HEK293 (cell line): Measurements from ENCODE around the gene TYW1B.
"Not testable (repeated sequence)": the region's sequence is repeated elsewhere in the genome, so short reads cannot be mapped to it uniquely, and the experiment has no call there.

Source experiments
- CTCF ChIP-seq: fragments of 450-650 bp; formaldehyde crosslinking; IDR thresholded peaks from 2 replicates; pipeline ENCODE4 v1.5.1; 2016; ENCODE audit warnings: missing biosample characterization, missing genetic modification characterization
- MEIS1 ChIP-seq: sonication (generic); formaldehyde crosslinking; IDR thresholded peaks from 2 replicates; pipeline ENCODE4 v1.8.1; 2022; ENCODE audit warnings: missing genetic modification reagents, mild to moderate bottlenecking, borderline replicate concordance
- REST ChIP-seq: fragments of 450-650 bp; formaldehyde crosslinking; IDR thresholded peaks from 2 replicates; pipeline ENCODE4 v1.5.1; 2016; ENCODE audit warnings: missing biosample characterization, missing genetic modification characterization
- TCF7L2 ChIP-seq: IDR thresholded peaks from 2 replicates; pipeline ENCODE4 v1.6.1; 2011; ENCODE audit warnings: low read depth, mild to moderate bottlenecking, inconsistent platforms, low read length, moderate library complexity, borderline replicate concordance
- ZBTB10 ChIP-seq: fragments of 450-650 bp; formaldehyde crosslinking; IDR thresholded peaks from 2 replicates; pipeline ENCODE4 v1.5.1; 2016; ENCODE audit warnings: missing biosample characterization, missing genetic modification characterization
- ZBTB21 ChIP-seq: fragments of 450-650 bp; formaldehyde crosslinking; IDR thresholded peaks from 2 replicates; pipeline ENCODE4 v1.5.1; 2017; ENCODE audit warnings: missing biosample characterization, missing genetic modification characterization
- ZBTB7A ChIP-seq: fragments of 450-650 bp; formaldehyde crosslinking; IDR thresholded peaks from 2 replicates; pipeline ENCODE4 v1.5.1; 2016; ENCODE audit warnings: low read depth, missing biosample characterization, missing genetic modification characterization
- ZNF175 ChIP-seq: fragments of 450-650 bp; formaldehyde crosslinking; IDR thresholded peaks from 2 replicates; pipeline ENCODE4 v1.5.1; 2016; ENCODE audit warnings: missing biosample characterization, missing genetic modification characterization
- ZNF18 ChIP-seq: fragments of 450-650 bp; formaldehyde crosslinking; IDR thresholded peaks from 2 replicates; pipeline ENCODE4 v1.5.1; 2016; ENCODE audit warnings: missing biosample characterization, missing genetic modification characterization
- ZNF274 ChIP-seq, 2 experiments: fragments of 200-500 bp in 1 of 2; fragments of 450-650 bp in 1 of 2; sonication (Bioruptor generic) in 1 of 2; formaldehyde crosslinking in 1 of 2; IDR thresholded peaks; 2 replicates each; pipeline versions ENCODE4 v1.5.1 to v1.6.1; 2014 to 2016; ENCODE audit warnings: borderline replicate concordance in 1 of 2, inconsistent platforms in 1 of 2, low read length in 1 of 2, missing biosample characterization in 1 of 2, missing genetic modification characterization in 1 of 2
- ZNF398 ChIP-seq: fragments of 450-650 bp; formaldehyde crosslinking; IDR thresholded peaks from 2 replicates; pipeline ENCODE4 v1.5.1; 2017; ENCODE audit warnings: missing biosample characterization, missing genetic modification characterization
- ZNF426 ChIP-seq: fragments of 450-650 bp; formaldehyde crosslinking; IDR thresholded peaks from 2 replicates; pipeline ENCODE4 v1.5.1; 2017; ENCODE audit warnings: missing biosample characterization, missing genetic modification characterization, mild to moderate bottlenecking, inconsistent platforms, moderate library complexity
- ZNF529 ChIP-seq: fragments of 450-650 bp; formaldehyde crosslinking; IDR thresholded peaks from 2 replicates; pipeline ENCODE4 v1.5.1; 2017; ENCODE audit warnings: missing genetic modification characterization, missing biosample characterization; ENCODE audit not compliant: insufficient replicate concordance

GRCh38 chr7:72772627-72773026 lies 55.4 kb downstream of the TYW1B start:
- not testable (repeated sequence) for TF ChIP-seq ZNF529 (tag by site-specific recombination); ZNF18 (tag by site-specific recombination); ZNF175; ZNF398; REST (tag by site-specific recombination); ZBTB7A (tag by site-specific recombination); TCF7L2; ZBTB21 (tag by site-specific recombination); CTCF (tag by site-specific recombination); ZNF274 (IDR thresholded peaks at IDR 0.05; ENCODE audit: low read length); ZNF274 (tag by site-specific recombination; IDR thresholded peaks at IDR 0.05; ENCODE audit: borderline replicate concordance); ZNF426 (tag by site-specific recombination); MEIS1 (CRISPR knock-in tag); ZBTB10 (tag by site-specific recombination)
